KMS-11 (cell line): Measurements from ENCODE around the gene SCAI.
"Not testable (repeated sequence)": the region's sequence is repeated elsewhere in the genome, so short reads cannot be mapped to it uniquely, and the experiment has no call there.

Experiments
- H2AFZ ChIP-seq: fragments of 200-600 bp; sonication (generic); 2 replicates; pipeline ENCODE4 v1.6.1; 2016; ENCODE audit warnings: antibody characterized with exemption, mixed run types, low read depth
- H3K27ac ChIP-seq: fragments of 200-600 bp; sonication (generic); 2 replicates; pipeline ENCODE4 v1.6.1; 2016; ENCODE audit warnings: mild to moderate bottlenecking, mixed run types
- H3K27me3 ChIP-seq: fragments of 200-600 bp; sonication (generic); 2 replicates; pipeline ENCODE4 v1.6.1; 2017; ENCODE audit warnings: mild to moderate bottlenecking, low read depth, mixed run types, moderate library complexity; ENCODE audit not compliant: insufficient read depth
- H3K36me3 ChIP-seq: fragments of 200-600 bp; sonication (generic); 2 replicates; pipeline ENCODE4 v1.6.1; 2017; ENCODE audit warnings: mild to moderate bottlenecking, mixed run types; ENCODE audit not compliant: insufficient read depth
- H3K4me1 ChIP-seq: fragments of 200-600 bp; sonication (generic); 2 replicates; pipeline ENCODE4 v1.6.1; 2016; ENCODE audit warnings: mild to moderate bottlenecking, low read depth, mixed run types; ENCODE audit not compliant: poor library complexity, severe bottlenecking
- H3K4me2 ChIP-seq: fragments of 200-600 bp; sonication (generic); 2 replicates; pipeline ENCODE4 v1.7.0; 2016; ENCODE audit warnings: mild to moderate bottlenecking, mixed run types
- H3K4me3 ChIP-seq: fragments of 200-600 bp; sonication (generic); IDR thresholded peaks from 2 replicates; pipeline ENCODE4 v1.6.1; 2017; ENCODE audit warnings: low read depth, low read length, mixed read lengths; ENCODE audit not compliant: insufficient read depth
- H3K79me2 ChIP-seq: fragments of 200-600 bp; sonication (generic); 2 replicates; pipeline ENCODE4 v1.6.1; 2016; ENCODE audit warnings: low read depth, mixed run types; ENCODE audit not compliant: insufficient read depth
- H3K9ac ChIP-seq: fragments of 200-600 bp; sonication (generic); 2 replicates; pipeline ENCODE4 v1.6.1; 2016; ENCODE audit warnings: mild to moderate bottlenecking, mixed run types
- H4K20me1 ChIP-seq: fragments of 200-600 bp; sonication (generic); 2 replicates; pipeline ENCODE4 v1.6.1; 2016; ENCODE audit warnings: mild to moderate bottlenecking, mixed run types; ENCODE audit not compliant: insufficient read depth
- CTCF ChIP-seq: fragments of 200-600 bp; sonication (generic); conservative IDR thresholded peaks from 2 replicates; pipeline ENCODE4 v1.6.1; 2017; ENCODE audit warnings: low read depth, mild to moderate bottlenecking, antibody characterized with exemption, low read length, moderate library complexity, mixed read lengths

The SCAI gene

GRCh38 chr9:124932333-124932732, 211.0 kb downstream of the SCAI start:
- H3K36me3 ChIP-seq, result no peaks in the 10 kb centered on the region
- H3K4me3 ChIP-seq, result no peak overlapping the region
- no peaks in the 10 kb centered on the region for H3K27me3 ChIP-seq

GRCh38 chr9:124929464-124929863, 213.9 kb downstream of the SCAI start:
- no peaks in the 10 kb centered on the region for H4K20me1 ChIP-seq
- H3K27ac ChIP-seq, result no peak overlapping the region
- no peak overlapping the region for H3K4me3 ChIP-seq
- no peak overlapping the region for H3K9ac ChIP-seq
- H3K79me2 ChIP-seq, result no peaks in the 10 kb centered on the region
- no peaks in the 10 kb centered on the region for H3K4me1 ChIP-seq
- no peak for TF ChIP-seq CTCF
- no peak overlapping the region for H3K4me2 ChIP-seq
- H3K27me3 ChIP-seq, result no peaks in the 10 kb centered on the region
- H2AFZ ChIP-seq, result no peak overlapping the region
- H3K36me3 ChIP-seq, result no peaks in the 10 kb centered on the region

More at GRCh38 chr9:124932333-124932732, 211.0 kb downstream of the SCAI start:
- no peak overlapping the region for H2AFZ ChIP-seq
- H3K4me2 ChIP-seq, result no peak overlapping the region
- H3K27ac ChIP-seq, result no peak overlapping the region
- no peaks in the 10 kb centered on the region for H3K4me1 ChIP-seq
- no peaks in the 10 kb centered on the region for H3K79me2 ChIP-seq
- no peak overlapping the region for H3K9ac ChIP-seq
- no peaks in the 10 kb centered on the region for H4K20me1 ChIP-seq
- TF ChIP-seq CTCF, result no peak

GRCh38 chr9:124928116-124928515, 215.2 kb downstream of the SCAI start:
- no peak overlapping the region for H3K4me3 ChIP-seq
- H2AFZ ChIP-seq, result no peak overlapping the region
- no peaks in the 10 kb centered on the region for H4K20me1 ChIP-seq
- H3K4me2 ChIP-seq, result no peak overlapping the region
- H3K9ac ChIP-seq, result no peak overlapping the region
- H3K36me3 ChIP-seq, result no peaks in the 10 kb centered on the region
- no peaks in the 10 kb centered on the region for H3K79me2 ChIP-seq
- no peak overlapping the region for H3K27ac ChIP-seq
- TF ChIP-seq CTCF, result no peak
- H3K4me1 ChIP-seq, result no peaks in the 10 kb centered on the region
- no peaks in the 10 kb centered on the region for H3K27me3 ChIP-seq

- H3K36me3 ChIP-seq, result not testable (repeated sequence)
Measured at GRCh38 chr9:124920394-124920793, 222.9 kb downstream of the SCAI start.

GRCh38 chr9:124914753-124915405, 228.4 kb downstream of the SCAI start:
- Histone ChIP-seq H3K9ac (no peak overlapping the region), H3K79me2 (no peaks in the 10 kb centered on the region), H3K4me1 (no peaks in the 10 kb centered on the region), H3K4me2 (no peak overlapping the region), H3K27ac (no peak overlapping the region), H3K27me3 (no peaks in the 10 kb centered on the region), H3K36me3 (no peaks in the 10 kb centered on the region), H4K20me1 (no peaks in the 10 kb centered on the region), H2AFZ (no peak overlapping the region), H3K4me3 (no peak overlapping the region)
- no peak for TF ChIP-seq CTCF

More at GRCh38 chr9:124920394-124920793, 222.9 kb downstream of the SCAI start:
- H3K9ac ChIP-seq, H3K4me2 ChIP-seq, H3K27me3 ChIP-seq, H3K4me1 ChIP-seq, H3K79me2 ChIP-seq, H3K4me3 ChIP-seq, H3K27ac ChIP-seq, H4K20me1 ChIP-seq, H2AFZ ChIP-seq: not testable (repeated sequence)
